ENCODE measurements around the gene TNFRSF25. TPM values are rescaled to one million over a fixed set of nuclear protein-coding genes. Genes with fewer than 3 reads are reported as not detected.
"Not testable (repeated sequence)": the region's sequence is repeated elsewhere in the genome, so short reads cannot be mapped to it uniquely, and the experiment has no call there.

The TNFRSF25 gene
- total and polyA plus RNA-seq, 2 experiments from 2014 or later = 13.6 to 25.3 TPM

DNA sequence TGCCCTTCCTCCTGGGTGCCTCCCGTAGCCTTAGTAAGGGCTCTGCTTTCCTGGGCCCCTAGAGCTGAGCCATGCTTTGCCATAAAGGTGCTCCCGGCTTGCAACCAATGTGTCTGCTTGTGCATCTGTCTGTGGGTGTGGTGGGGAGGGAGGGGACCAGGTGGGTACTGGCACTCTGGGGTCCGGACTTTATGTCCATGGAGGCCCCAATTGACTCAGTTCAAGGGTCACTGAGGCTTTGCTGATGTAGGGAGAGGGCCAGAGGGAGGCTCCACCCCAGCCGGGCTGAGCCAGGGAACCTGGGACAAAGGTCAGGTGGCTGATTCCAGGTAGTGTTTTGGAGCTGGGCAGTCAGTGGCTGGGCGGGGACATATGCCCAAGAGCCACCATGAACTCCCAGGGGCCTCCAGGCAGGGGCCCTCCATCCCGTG, 15.0 kb downstream of the TNFRSF25 start (continued):
- TF ChIP-seq, protein P1, sequence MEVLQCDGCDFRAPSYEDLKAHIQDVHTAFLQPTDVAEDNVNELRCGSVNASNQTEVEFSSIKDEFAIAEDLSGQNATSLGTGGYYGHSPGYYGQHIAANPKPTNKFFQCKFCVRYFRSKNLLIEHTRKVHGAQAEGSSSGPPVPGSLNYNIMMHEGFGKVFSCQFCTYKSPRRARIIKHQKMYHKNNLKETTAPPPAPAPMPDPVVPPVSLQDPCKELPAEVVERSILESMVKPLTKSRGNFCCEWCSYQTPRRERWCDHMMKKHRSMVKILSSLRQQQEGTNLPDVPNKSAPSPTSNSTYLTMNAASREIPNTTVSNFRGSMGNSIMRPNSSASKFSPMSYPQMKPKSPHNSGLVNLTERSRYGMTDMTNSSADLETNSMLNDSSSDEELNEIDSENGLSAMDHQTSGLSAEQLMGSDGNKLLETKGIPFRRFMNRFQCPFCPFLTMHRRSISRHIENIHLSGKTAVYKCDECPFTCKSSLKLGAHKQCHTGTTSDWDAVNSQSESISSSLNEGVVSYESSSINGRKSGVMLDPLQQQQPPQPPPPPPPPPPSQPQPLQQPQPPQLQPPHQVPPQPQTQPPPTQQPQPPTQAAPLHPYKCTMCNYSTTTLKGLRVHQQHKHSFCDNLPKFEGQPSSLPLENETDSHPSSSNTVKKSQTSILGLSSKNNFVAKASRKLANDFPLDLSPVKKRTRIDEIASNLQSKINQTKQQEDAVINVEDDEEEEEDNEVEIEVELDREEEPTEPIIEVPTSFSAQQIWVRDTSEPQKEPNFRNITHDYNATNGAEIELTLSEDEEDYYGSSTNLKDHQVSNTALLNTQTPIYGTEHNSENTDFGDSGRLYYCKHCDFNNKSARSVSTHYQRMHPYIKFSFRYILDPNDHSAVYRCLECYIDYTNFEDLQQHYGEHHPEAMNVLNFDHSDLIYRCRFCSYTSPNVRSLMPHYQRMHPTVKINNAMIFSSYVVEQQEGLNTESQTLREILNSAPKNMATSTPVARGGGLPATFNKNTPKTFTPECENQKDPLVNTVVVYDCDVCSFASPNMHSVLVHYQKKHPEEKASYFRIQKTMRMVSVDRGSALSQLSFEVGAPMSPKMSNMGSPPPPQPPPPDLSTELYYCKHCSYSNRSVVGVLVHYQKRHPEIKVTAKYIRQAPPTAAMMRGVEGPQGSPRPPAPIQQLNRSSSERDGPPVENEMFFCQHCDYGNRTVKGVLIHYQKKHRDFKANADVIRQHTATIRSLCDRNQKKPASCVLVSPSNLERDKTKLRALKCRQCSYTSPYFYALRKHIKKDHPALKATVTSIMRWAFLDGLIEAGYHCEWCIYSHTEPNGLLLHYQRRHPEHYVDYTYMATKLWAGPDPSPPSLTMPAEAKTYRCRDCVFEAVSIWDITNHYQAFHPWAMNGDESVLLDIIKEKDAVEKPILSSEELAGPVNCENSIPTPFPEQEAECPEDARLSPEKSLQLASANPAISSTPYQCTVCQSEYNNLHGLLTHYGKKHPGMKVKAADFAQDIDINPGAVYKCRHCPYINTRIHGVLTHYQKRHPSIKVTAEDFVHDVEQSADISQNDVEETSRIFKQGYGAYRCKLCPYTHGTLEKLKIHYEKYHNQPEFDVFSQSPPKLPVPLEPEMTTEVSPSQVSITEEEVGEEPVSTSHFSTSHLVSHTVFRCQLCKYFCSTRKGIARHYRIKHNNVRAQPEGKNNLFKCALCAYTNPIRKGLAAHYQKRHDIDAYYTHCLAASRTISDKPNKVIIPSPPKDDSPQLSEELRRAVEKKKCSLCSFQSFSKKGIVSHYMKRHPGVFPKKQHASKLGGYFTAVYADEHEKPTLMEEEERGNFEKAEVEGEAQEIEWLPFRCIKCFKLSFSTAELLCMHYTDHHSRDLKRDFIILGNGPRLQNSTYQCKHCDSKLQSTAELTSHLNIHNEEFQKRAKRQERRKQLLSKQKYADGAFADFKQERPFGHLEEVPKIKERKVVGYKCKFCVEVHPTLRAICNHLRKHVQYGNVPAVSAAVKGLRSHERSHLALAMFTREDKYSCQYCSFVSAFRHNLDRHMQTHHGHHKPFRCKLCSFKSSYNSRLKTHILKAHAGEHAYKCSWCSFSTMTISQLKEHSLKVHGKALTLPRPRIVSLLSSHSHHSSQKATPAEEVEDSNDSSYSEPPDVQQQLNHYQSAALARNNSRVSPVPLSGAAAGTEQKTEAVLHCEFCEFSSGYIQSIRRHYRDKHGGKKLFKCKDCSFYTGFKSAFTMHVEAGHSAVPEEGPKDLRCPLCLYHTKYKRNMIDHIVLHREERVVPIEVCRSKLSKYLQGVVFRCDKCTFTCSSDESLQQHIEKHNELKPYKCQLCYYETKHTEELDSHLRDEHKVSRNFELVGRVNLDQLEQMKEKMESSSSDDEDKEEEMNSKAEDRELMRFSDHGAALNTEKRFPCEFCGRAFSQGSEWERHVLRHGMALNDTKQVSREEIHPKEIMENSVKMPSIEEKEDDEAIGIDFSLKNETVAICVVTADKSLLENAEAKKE (CRISPR knock-in tag; IDR thresholded peaks at IDR 0.05) = no peak
- TF ChIP-seq STAT1 (IDR thresholded peaks at IDR 0.05; ENCODE audit: unreplicated experiment) (no peak), CREB1 (CRISPR knock-in tag; IDR thresholded peaks at IDR 0.05; ENCODE audit: low read depth) (no peak), ZNF114 (CRISPR knock-in tag; IDR thresholded peaks at IDR 0.05) (no peak), EZH2 (IDR thresholded peaks at IDR 0.05; ENCODE audit: low read depth, unreplicated experiment) (no peak), ZNF331 (CRISPR knock-in tag; IDR thresholded peaks at IDR 0.05; ENCODE audit: low read depth) (no peak), NANOG (IDR thresholded peaks at IDR 0.05; ENCODE audit: borderline replicate concordance) (no peak), POLR2AphosphoS5 (IDR thresholded peaks at IDR 0.05; ENCODE audit: low read depth) (no peak), JUNB (IDR thresholded peaks at IDR 0.05; ENCODE audit: unreplicated experiment) (no peak), EZH2phosphoT487 (IDR thresholded peaks at IDR 0.05; ENCODE audit: unreplicated experiment) (no peak)
- TF ChIP-seq, protein P2, sequence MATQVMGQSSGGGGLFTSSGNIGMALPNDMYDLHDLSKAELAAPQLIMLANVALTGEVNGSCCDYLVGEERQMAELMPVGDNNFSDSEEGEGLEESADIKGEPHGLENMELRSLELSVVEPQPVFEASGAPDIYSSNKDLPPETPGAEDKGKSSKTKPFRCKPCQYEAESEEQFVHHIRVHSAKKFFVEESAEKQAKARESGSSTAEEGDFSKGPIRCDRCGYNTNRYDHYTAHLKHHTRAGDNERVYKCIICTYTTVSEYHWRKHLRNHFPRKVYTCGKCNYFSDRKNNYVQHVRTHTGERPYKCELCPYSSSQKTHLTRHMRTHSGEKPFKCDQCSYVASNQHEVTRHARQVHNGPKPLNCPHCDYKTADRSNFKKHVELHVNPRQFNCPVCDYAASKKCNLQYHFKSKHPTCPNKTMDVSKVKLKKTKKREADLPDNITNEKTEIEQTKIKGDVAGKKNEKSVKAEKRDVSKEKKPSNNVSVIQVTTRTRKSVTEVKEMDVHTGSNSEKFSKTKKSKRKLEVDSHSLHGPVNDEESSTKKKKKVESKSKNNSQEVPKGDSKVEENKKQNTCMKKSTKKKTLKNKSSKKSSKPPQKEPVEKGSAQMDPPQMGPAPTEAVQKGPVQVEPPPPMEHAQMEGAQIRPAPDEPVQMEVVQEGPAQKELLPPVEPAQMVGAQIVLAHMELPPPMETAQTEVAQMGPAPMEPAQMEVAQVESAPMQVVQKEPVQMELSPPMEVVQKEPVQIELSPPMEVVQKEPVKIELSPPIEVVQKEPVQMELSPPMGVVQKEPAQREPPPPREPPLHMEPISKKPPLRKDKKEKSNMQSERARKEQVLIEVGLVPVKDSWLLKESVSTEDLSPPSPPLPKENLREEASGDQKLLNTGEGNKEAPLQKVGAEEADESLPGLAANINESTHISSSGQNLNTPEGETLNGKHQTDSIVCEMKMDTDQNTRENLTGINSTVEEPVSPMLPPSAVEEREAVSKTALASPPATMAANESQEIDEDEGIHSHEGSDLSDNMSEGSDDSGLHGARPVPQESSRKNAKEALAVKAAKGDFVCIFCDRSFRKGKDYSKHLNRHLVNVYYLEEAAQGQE (IDR thresholded peaks at IDR 0.05; ENCODE audit: unreplicated experiment) = no peak
- TF ChIP-seq, protein P3, sequence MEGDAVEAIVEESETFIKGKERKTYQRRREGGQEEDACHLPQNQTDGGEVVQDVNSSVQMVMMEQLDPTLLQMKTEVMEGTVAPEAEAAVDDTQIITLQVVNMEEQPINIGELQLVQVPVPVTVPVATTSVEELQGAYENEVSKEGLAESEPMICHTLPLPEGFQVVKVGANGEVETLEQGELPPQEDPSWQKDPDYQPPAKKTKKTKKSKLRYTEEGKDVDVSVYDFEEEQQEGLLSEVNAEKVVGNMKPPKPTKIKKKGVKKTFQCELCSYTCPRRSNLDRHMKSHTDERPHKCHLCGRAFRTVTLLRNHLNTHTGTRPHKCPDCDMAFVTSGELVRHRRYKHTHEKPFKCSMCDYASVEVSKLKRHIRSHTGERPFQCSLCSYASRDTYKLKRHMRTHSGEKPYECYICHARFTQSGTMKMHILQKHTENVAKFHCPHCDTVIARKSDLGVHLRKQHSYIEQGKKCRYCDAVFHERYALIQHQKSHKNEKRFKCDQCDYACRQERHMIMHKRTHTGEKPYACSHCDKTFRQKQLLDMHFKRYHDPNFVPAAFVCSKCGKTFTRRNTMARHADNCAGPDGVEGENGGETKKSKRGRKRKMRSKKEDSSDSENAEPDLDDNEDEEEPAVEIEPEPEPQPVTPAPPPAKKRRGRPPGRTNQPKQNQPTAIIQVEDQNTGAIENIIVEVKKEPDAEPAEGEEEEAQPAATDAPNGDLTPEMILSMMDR (conservative IDR thresholded peaks at IDR 0.05; ENCODE audit: low read depth in 2 of 2) = no peak

DNA sequence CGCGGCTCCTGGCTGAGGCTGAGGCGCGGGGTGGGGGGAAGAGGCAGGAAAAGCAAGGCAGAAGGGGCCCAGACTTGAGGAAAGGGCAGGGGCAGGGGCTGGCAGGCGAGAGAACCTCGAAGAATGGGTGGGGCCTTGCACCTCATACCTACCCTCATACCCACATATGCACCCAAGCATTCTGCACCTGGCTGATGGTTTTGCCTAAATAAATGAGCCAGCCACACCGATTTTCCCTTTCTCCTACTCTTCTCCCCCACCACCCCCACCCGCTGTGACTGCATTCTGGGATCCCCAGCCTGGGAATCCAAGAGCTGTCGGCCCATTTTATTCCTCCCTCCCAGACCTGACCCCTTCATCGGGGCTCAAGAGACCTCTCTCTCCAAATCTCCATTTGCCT, 15.5 kb downstream of the TNFRSF25 start:
- not testable (repeated sequence) for H4K20me1 ChIP-seq (replicated peaks; ENCODE audit: insufficient read depth); H3K9me2 ChIP-seq (ENCODE audit: insufficient read depth); ATAC-seq; H3K27ac ChIP-seq (ENCODE audit: low read depth); H3F3A ChIP-seq (replicated peaks; ENCODE audit: low read depth); H3K4me2 ChIP-seq; H3K79me2 ChIP-seq (replicated peaks; ENCODE audit: insufficient read depth); H3K27ac Mint-ChIP-seq; H2AFZ ChIP-seq; H3K4me1 ChIP-seq (ENCODE audit: insufficient read depth); DNase-seq (ENCODE audit: low spot score); H3K36me3 ChIP-seq (ENCODE audit: insufficient read depth); H3K4me3 ChIP-seq; H3K9me3 Mint-ChIP-seq; H3K36me3 Mint-ChIP-seq (ENCODE audit: low read depth); H3K4me3 Mint-ChIP-seq
- Mint-ChIP-seq H3K4me1 (peaks cover 31% of the 10 kb centered on the region), H3K27me3 (ENCODE audit: insufficient read depth, low read depth, poor library complexity) (peaks cover 34% of the 10 kb centered on the region)
- H3K27me3 ChIP-seq (ENCODE audit: insufficient read depth) = peaks cover 24% of the 10 kb centered on the region

Data from GM23338 (cell line).